Inflammatory macrophage treated with lipopolysaccharide for 4 hours (primary cell): ENCODE measurements around the gene AP1AR.
"Not testable (repeated sequence)": the region's sequence is repeated elsewhere in the genome, so short reads cannot be mapped to it uniquely, and the experiment has no call there.

Experiments
- DNase-seq: peaks from one replicate; pipeline ENCODE4 v3.0.0-alpha.2; 2020

AP1AR gene, protein sequence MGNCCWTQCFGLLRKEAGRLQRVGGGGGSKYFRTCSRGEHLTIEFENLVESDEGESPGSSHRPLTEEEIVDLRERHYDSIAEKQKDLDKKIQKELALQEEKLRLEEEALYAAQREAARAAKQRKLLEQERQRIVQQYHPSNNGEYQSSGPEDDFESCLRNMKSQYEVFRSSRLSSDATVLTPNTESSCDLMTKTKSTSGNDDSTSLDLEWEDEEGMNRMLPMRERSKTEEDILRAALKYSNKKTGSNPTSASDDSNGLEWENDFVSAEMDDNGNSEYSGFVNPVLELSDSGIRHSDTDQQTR

GRCh38 chr4:112231779-112232713, at the start of gene AP1AR:
AP1AR (plus strand) TSS chr4:112231787; CDS start chr4:112232092, 305 bp downstream.
- DNase-seq: peak; percentile 88

DNA sequence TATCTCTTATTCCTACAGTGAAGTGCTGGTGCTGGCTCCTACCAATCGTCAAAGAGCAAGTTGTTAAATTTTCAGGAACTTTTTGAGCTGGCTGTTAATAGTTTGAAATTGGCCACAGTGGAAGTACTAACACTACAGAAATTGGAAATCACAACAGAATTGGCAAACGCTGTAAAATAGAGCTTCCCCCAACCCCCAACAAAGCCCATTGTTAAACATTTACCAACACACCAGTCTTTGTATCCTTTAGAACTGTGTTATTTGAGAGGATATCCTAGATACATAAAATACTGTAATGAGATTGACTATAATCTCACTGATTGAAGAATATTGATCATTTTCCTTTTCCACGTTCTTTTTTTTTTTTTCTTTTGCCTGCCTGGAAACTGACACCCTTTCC, 49.0 kb upstream of the AP1AR start:
- no peak for DNase-seq

DNA sequence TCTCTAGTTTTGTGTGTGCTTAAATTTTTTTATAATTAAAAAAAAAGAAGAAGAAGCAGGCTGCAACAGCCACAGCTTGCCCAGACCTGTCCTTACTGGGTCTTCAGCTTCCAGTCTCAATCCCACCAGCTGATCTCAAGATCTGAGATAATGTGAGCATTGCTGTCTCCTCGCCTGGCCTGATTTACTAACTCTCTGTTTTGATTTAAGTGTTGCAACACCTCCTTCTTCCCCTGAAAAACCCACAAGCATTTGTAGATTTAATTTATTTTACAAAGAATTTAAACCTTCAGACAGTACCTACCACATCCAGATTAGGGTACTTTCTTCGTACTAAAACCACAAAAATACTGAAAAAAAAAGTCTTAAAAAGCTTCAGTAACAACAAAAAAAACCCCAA, 48.3 kb upstream of the AP1AR start:
- peak; percentile 4 for DNase-seq

DNA sequence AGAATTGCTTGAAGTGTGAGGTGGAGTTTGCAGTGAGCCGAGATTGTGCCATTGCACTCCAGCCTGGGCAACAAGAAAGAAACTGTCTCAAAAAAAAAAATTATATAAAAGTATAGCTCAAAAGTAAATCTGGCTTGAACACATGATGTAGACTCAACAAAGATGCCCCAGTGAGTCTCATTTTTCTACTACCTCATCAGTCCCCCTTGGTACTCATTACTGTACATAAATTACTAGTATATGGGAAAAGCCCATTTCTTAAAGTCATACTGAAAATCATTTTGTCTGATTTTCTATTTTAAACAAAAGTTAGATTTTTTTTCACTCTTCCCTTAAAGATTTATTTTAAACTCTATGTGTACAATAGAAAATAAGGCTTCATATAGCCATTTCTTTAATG, 47.1 kb upstream of the AP1AR start:
- DNase-seq: no peak

- DNase-seq: no peak
Observed at GRCh38 chr4:112185334-112185733, 46.3 kb upstream of the AP1AR start.

DNA sequence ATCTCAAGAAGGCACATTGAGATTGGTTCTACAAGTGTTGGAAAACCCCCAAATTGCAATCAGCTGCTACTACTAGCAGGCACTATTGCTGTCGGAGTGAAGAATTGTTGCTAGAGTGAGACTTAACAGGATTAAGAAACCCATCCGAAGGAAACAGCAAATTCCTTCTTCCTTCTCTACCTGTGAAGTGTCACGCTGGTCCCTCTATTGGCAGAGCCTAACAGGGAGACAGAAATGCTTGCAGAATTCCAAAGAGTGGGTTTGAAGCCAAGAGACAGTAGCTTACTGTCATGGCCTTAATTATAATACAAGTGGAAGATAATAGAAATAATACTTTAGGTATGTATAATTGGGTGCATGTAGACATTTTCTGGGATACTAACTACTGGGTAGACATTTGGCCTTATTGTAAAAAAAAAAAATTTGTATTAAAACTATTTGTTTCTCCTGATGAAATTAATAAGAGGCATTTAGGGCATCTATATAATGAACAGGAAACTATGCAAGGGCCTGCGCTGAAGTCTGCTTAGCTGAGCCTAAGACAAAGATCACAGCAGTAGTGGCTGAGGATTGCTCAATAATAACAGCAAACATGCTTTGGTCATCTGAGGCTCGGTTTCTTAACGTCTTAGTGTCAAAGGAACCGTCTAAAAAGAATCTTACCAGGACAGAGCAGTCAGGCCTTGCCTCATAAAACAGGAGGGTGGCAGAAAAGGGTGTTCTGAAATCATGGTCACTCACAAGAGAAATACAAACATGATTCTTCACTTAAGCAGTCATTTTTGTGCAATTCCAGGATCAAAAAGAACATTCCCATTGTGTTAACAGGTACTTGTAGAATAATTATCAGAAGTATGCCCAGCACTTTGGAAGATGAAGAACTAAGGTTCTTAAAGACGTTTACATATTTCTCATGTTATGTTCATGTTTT, 45.6 kb upstream of the AP1AR start:
- DNase-seq: peak; percentile 79

DNA sequence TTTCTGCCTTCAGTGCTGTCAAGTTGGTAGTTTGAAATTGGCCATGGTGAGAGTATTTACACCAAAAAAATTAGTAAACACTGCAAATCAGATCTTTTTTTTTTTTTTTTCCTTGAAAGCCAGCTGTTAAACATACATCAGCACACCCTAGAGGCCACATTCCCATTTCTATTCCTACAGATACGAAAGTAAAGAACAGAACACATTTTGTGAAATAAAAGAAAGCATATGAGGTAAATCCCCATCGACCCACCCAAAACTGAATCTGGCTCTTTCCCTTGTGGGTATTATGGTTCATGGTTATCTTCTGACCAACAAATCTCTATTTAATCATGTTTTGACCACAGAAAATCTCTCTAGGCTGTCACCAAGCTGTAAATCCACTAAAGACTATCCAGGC, 41.8 kb upstream of the AP1AR start:
- DNase-seq: no peak

GRCh38 chr4:112190684-112191083, 40.9 kb upstream of the AP1AR start:
- no peak for DNase-seq

DNA sequence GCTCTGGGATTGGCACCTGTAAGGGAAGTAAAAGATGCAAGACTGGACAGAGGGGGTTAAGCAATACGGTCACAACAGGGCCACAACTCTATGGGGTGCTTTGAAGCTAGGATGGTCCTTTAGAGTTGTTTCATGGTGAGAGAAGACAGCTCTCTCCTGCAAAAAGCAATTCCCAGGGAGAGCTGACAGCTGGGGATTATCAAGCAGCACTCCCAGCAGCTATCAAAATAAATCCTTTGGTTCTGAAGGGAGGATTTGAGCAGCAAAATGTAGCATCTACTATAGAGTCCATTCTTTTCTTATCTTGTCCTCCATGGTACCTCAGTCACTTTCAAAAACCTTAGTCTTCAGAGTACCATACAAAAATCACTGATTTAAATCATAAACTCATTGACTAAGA, 35.1 kb upstream of the AP1AR start:
- no peak for DNase-seq

DNA sequence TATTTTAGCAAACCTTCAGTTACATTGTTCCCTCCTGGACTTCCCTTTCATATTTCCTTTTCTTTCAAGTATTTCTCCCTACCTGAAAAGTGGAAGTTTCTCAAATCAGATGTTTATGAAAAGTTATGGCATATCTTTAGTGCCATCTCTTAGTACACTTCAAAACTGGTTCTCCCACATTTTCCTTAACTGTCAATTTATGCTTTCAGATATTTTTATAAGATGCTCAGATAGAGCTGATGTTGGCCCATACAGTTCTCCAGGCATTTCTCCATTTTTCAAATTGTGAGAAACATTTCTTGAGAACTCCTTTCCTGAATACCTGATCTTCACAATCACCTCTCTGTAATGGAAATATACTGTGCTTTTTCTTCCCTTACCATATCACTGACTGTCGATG, 32.5 kb upstream of the AP1AR start:
- no peak for DNase-seq

DNA sequence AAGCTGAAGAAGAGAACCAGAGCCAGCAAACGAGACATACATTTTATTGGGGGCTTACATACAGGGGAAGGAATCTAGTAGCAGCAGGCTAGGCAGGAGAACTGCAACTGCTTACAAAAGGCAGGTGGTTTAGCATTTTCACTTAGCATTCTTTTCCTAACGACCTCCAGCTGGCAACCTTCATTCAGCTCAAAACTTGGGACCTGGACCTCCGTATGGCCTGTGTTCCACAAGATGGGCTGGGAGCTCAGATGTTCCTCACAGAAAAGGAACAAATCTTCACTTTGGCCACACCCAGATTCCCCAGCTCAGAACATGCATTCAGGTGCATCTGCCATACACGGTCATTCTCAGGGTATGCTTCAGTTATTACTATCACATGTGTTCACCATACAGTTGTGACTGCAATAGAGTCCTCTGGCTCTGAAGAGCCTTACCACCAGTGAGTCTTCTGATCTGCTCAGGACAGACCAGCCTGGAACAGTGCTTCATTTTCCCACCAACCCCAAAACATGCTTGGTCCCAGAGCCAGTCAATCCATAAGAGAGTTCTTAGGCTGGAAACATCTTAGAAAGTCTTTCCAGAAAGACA, 29.6 kb upstream of the AP1AR start:
- no peak for DNase-seq

DNA sequence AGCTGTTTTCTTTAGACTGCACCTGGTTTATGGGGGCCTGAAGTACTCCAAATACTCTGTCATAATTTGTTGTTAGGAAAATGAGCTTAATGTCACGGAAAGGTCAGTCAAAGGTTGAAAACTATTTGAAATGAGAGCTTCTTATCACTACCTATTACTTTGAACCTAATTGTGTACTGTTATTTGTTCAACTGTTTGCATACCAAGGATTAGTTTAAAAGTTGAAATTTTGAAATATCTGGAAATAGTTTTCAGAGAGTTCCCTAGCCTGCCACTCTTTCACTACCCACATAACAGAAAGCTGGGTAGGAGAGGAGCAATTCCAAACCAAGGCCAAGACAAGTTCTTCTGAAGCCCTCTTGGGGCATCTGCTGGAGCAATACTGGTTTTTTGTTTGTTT, 28.0 kb upstream of the AP1AR start:
- no peak for DNase-seq

DNA sequence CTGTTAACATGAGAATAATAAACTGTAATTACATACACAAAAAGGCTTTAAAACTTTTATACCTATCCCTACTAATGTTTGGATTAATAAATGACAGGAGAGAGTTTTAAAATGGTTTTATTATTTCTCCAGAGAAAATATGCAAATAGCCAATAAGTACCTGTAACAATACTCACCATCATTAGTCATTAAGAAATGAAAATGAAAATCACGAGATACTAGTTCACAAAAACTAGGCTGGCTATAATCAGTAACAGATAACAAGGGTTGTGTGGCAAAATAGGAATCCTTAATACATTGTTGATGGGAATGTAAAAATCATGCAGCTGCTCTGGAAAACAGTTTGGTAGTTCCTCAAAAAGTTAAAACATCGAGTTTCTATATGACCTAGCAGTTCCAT, 25.2 kb upstream of the AP1AR start:
- DNase-seq: peak; percentile 49

DNA sequence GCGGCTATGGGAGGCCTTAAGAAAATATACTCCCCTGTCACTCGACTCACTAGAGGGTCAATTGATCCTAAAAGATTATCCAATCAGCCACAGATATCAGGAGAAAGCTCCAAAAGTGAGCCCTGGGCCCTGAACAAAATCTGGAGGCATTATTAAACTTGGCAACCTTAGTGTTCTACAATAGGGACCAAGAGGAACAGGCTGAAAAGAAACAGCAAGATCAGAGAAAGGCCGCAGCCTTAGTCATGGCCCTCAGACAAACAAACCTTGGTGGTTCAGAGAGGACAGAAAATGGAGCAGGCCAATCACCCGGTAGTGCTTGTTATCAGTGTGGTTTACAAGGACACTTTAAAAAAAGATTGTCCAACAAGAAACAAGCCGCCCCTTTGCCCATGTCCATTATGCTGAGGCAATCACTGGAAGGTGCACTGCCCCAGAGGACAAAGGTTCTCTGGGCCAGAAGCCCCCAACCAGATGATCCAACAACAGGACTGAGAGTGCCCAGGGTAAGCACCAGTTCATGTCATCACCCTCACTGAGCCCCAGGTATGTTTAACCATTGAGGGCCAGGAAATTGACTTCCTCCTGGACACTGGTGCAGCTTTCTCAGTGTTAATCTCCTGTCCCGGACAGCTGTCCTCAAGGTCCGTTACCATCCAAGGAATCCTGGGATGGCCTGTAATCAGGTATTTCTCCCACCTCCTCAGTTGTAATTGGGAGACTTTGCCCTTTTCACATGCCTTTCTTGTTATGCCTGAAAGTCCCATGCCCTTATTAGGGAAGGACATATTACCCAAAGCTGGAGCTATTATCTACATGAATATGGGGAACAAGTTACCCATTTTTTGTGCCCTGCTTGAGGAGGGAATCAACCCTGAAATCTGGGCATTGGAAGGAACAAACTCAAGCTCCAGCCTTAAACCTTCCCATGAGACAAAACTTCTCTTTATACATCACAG, 23.2 kb upstream of the AP1AR start:
- DNase-seq: not testable (repeated sequence)

GRCh38 chr4:112210777-112211176, 20.8 kb upstream of the AP1AR start:
- no peak for DNase-seq

GRCh38 chr4:112213091-112213490, 18.5 kb upstream of the AP1AR start:
- peak; percentile 47 for DNase-seq

- DNase-seq: peak; percentile 91
Observed at GRCh38 chr4:112213856-112214255, 17.7 kb upstream of the AP1AR start.

GRCh38 chr4:112214390-112215264, 17.0 kb upstream of the AP1AR start:
- DNase-seq: peak; percentile 56

DNA sequence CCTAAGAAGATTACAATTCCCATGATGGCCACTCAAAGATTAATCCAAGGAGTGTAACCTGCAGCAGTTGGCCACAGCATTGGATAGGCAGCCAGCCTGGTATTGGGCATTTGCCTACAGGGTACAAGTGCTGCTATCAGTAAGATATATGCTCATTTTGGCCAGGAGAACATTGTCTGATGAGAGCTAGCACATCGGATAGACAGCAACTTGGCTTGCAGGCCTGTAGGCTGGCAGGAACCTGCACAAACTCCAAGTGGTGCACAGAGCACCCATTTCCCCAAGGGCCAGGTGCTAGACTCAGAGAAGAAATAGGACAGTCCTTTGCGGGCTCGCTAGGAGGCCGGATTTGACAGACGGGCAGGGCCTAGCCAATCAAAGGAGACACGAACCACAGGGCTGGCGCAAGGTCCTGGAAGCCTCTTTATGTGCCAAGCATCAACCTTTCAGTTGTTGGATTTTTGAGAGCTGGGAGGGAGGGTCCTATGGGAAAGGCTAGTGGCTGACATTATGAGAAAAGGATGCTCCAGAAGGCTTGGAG, 11.7 kb upstream of the AP1AR start:
- no peak for DNase-seq
